Endothelial cell of umbilical vein (primary cell): ENCODE data around the gene SLC30A10. TPM values are rescaled to one million over a fixed set of nuclear protein-coding genes. Genes with fewer than 3 reads are reported as not detected.

Source experiments
- BruUV-seq: library from RNA; stranded (reverse); fragments of 400-500 nt; replicated peaks from 2 replicates; lab custom pipeline; 2021; lab: Mats Ljungman, UMichigan
- CTCF ChIA-PET: fragments of 300-600, 350-600 bp; sonication (Branson Sonifier 250); formaldehyde crosslinking; loops from one replicate; lab custom pipeline; 2021; ENCODE audit warnings: antibody characterized with exemption, inconsistent platforms; lab: Charles Lee
- POLR2A ChIA-PET: fragments of 300-600, 350-600 bp; sonication (Branson Sonifier 250); formaldehyde crosslinking; loops from one replicate; lab custom pipeline; 2021; ENCODE audit warnings: antibody characterized with exemption, inconsistent platforms; lab: Charles Lee
- DNase-seq: peaks from one replicate; pipeline ENCODE4 v3.0.0-alpha.2; 2011; ENCODE audit warnings: low read depth, low spot score
- FAIRE-seq: peaks from 2 replicates; lab custom pipeline; 2011; peaks lifted over from hg19 to GRCh38; lab: Jason Lieb, UNC
- H2AFZ ChIP-seq: 2 replicates; pipeline ENCODE4 v1.6.0; 2012; ENCODE audit warnings: low read depth, low read length, control low read depth, inconsistent platforms
- H3K27ac ChIP-seq: 2 replicates; pipeline ENCODE4 v1.5.1; 2011; ENCODE audit warnings: low read depth, mild to moderate bottlenecking, control low read depth, low read length, moderate library complexity; ENCODE audit not compliant: insufficient read depth
- H3K27me3 ChIP-seq, 2 experiments: 2 replicates each; pipeline versions ENCODE4 v1.6.0 to v1.6.1; 2011; ENCODE audit warnings: low read length in 2 of 2, mixed read lengths in 1 of 2; ENCODE audit not compliant: control insufficient read depth in 2 of 2, insufficient read depth in 2 of 2
- H3K36me3 ChIP-seq, 2 experiments: 2 replicates in 1 of 2; 3 replicates in 1 of 2; pipeline ENCODE4 v1.5.1; 2011; ENCODE audit warnings: low read length in 2 of 2, mild to moderate bottlenecking in 1 of 2, moderate library complexity in 1 of 2; ENCODE audit not compliant: control insufficient read depth in 2 of 2, insufficient read depth in 2 of 2; ENCODE audit errors: extremely low read depth in 1 of 2
- H3K4me1 ChIP-seq: 3 replicates; pipeline ENCODE4 v1.5.1; 2011; ENCODE audit warnings: mild to moderate bottlenecking, low read length; ENCODE audit not compliant: control insufficient read depth, insufficient read depth; ENCODE audit errors: extremely low read depth
- H3K4me2 ChIP-seq: 2 replicates; pipeline ENCODE4 v1.6.1; 2011; ENCODE audit warnings: low read length, control low read depth, mixed read lengths; ENCODE audit not compliant: insufficient read depth
- H3K4me3 ChIP-seq, 3 experiments: fragments of 200-600 bp in 1 of 3; sonication (generic), shearing (Covaris generic) in 1 of 3; replicated peaks in 1 of 3; 2 replicates each; pipeline ENCODE4 v1.5.1; 2011 to 2016; ENCODE audit warnings: control low read depth in 3 of 3, low read length in 3 of 3, mild to moderate bottlenecking in 2 of 3, inconsistent platforms in 1 of 3, low read depth in 1 of 3, moderate library complexity in 1 of 3; ENCODE audit not compliant: insufficient read depth in 1 of 3
- H3K79me2 ChIP-seq: 2 replicates; pipeline ENCODE4 v1.6.0; 2012; ENCODE audit warnings: low read length, inconsistent platforms; ENCODE audit not compliant: control insufficient read depth, insufficient read depth
- H3K9ac ChIP-seq: replicated peaks from 2 replicates; pipeline ENCODE3; 2011; ENCODE audit warnings: low read length, control low read depth; ENCODE audit not compliant: insufficient read depth; ENCODE audit errors: extremely low read depth
- H3K9me1 ChIP-seq: replicated peaks from 3 replicates; pipeline ENCODE4 v1.6.0; 2011; ENCODE audit warnings: mild to moderate bottlenecking, low read length; ENCODE audit not compliant: control insufficient read depth, insufficient read depth; ENCODE audit errors: extremely low read depth
- H3K9me3 ChIP-seq: replicated peaks from 2 replicates; pipeline ENCODE4 v1.5.1; 2012; ENCODE audit warnings: low read length, inconsistent platforms; ENCODE audit not compliant: control insufficient read depth, insufficient read depth
- H4K20me1 ChIP-seq: replicated peaks from 2 replicates; pipeline ENCODE3; 2011; ENCODE audit warnings: mild to moderate bottlenecking, low read length; ENCODE audit not compliant: control insufficient read depth, insufficient read depth; ENCODE audit errors: extremely low read depth
- CTCF ChIP-seq, 2 donors: IDR thresholded peaks; 1 replicate in 1 of 2; 2 replicates in 1 of 2; pipeline ENCODE4 v1.5.1; 2011; ENCODE audit warnings: low read length in 2 of 2, mild to moderate bottlenecking in 2 of 2, moderate library complexity in 2 of 2, control low read depth in 1 of 2, inconsistent platforms in 1 of 2, low read depth in 1 of 2; ENCODE audit not compliant: insufficient read depth in 1 of 2; ENCODE audit errors: extremely low read depth in 1 of 2
- EZH2 ChIP-seq: IDR thresholded peaks from 2 replicates; pipeline ENCODE4 v1.6.1; 2012; ENCODE audit warnings: borderline replicate concordance, low read depth, mild to moderate bottlenecking, moderate library complexity, low read length, inconsistent platforms; ENCODE audit not compliant: severe bottlenecking
- FOS ChIP-seq: IDR thresholded peaks from 2 replicates; pipeline ENCODE4 v1.6.1; 2011; ENCODE audit warnings: mild to moderate bottlenecking, low read length, moderate library complexity, borderline replicate concordance; ENCODE audit not compliant: insufficient read depth
- JUN ChIP-seq: IDR thresholded peaks from 2 replicates; pipeline ENCODE4 v1.6.1; 2011; ENCODE audit warnings: borderline replicate concordance, low read depth; ENCODE audit not compliant: insufficient read length, insufficient read depth
- MAX ChIP-seq: IDR thresholded peaks from 2 replicates; pipeline ENCODE4 v1.6.1; 2011; ENCODE audit not compliant: insufficient read depth, insufficient read length
- MYC ChIP-seq: IDR thresholded peaks from one replicate; pipeline ENCODE4 v1.6.1; 2011; ENCODE audit warnings: mild to moderate bottlenecking, low read depth, low read length
- POLR2A ChIP-seq: IDR thresholded peaks from 2 replicates; pipeline ENCODE4 v1.6.1; 2012; ENCODE audit warnings: low read depth, mild to moderate bottlenecking, control low read depth, low read length
- dilution Hi-C: fragments of 300-500 bp; cut with MboI; formaldehyde crosslinking; loops from one replicate; pipeline ENCODE4 v1.15.0; 2019; ENCODE audit warnings: low sequenced_read_pairs; ENCODE audit not compliant: extremely low pct_ligation_motif_present
- intact Hi-C: fragments of 100-400 bp; cut with micrococcal nuclease; formaldehyde crosslinking; loops from one replicate; pipeline ENCODE4 v1.10.0; 2022
- polyA plus RNA-seq, 4 experiments: library from polyadenylated mRNA; depleted of rRNA in 3 of 4; stranded (reverse) in 3 of 4; unstranded in 1 of 4; fragments of >200 nt; gene quantifications; 2 replicates each; pipeline versions ENCODE4 v1.2.1 to v1.2.3, GENCODE V29; 2011 to 2012; ENCODE audit warnings: missing spikeins in 1 of 4
- total RNA-seq: library from RNA; stranded (reverse); gene quantifications from 2 replicates; pipeline ENCODE4 v1.2.3, GENCODE V29; 2021

SLC30A10 gene
- total and polyA plus RNA-seq, 2 donors (not counting 3 experiments of a cell fraction or from before 2014, with no cell fraction given) = not detected

DNA sequence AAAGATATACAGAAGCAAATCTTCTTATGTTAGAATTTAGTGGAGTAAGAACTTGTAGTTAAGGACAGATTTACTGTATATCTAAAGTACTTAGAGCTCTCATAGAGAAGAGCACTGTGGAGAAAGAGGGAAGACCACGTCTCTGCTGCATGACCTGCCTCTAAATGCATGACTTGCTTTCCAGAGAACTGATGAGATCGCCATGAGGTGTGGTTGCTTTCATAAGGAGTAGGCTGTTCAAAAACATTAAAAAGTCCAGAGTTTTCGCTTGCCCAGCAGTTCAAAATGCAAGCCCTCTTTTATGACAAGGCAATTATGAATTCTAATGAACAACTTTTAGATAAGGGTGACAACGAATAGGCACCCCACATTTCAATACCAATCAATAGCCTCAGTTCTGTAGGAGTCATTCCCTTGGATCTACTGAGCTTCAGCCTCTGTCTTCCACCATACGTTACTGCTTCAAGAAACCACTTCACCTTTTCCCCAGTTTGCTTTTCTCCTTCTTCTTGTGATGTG lies 24.9 kb downstream of the SLC30A10 start:
- ChIA-PET POLR2A (no interaction called here), CTCF (no interaction called here)
- Histone ChIP-seq H3K36me3 (no peaks in the 10 kb centered on the region), H3K9ac (no peak overlapping the region), H4K20me1 (no peaks in the 10 kb centered on the region), H3K27me3 (no peaks in the 10 kb centered on the region), H3K4me3 (no peak overlapping the region), H3K4me1 (peaks cover 4% of the 10 kb centered on the region), H2AFZ (no peak overlapping the region), H3K9me1 (no peaks in the 10 kb centered on the region), H3K4me2 (no peak overlapping the region), H3K9me3 (no peaks in the 10 kb centered on the region), H3K27ac (no peak overlapping the region), H3K79me2 (no peaks in the 10 kb centered on the region)
- DNase-seq (no peak), FAIRE-seq (no peak)
- dilution Hi-C loops = no loop called here
- TF ChIP-seq FOS (no peak), EZH2 (no peak), JUN (no peak), POLR2A (no peak), MAX (no peak), CTCF (IDR thresholded peaks at IDR 0.05; ENCODE audit: extremely low read depth in 1 of 2, insufficient read depth in 1 of 2, low read depth in 1 of 2, low read length in 2 of 2) (no peak), MYC (no peak)
- BruUV-seq = no TSS peak
- intact Hi-C loops = no loop called here
